Stimulated activated CD4-positive, alpha-beta T cell treated with anti-CD3 and anti-CD28 coated beads, Interleukin-1b, Interleukin-23, amount 100 ng/mL, for 24 hours (primary cell): Measurements from ENCODE around the gene SIAH2.

Experiments used
- DNase-seq, 4 experiments: peaks; one replicate each; pipeline ENCODE4 v3.0.0-alpha.2; 2020; ENCODE audit warnings: low read depth in 4 of 4, low spot score in 1 of 4

SIAH2 gene

DNA sequence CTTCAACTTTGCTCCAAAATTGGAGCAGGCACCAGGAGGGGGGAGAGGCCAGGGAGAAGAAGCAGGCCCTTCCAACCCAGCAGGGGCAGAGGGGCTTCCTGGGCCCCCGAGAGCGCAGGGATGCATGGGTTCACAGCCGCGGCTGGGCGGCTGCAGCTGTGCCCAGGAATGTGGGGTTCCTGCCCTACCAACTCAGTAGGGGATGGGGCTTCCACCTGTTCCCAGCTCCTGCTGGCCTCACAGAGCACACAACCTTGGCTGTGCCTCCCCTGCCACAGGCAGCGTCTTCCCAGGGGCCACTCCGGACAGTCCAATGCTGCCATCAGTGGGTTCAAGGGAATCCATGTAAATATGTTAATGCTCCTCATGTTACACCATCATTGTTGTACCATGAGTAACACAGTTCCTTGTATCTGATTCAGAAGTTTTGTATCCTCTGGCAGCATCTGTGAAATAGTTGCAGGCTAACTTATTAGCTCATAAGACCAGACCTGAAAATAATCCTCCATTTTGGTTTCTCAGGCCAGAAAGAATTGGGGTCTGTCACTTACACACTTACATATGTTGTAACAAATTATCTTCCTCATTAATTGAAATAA is 12.1 kb upstream of the SIAH2 start:
- no peak for DNase-seq

DNA sequence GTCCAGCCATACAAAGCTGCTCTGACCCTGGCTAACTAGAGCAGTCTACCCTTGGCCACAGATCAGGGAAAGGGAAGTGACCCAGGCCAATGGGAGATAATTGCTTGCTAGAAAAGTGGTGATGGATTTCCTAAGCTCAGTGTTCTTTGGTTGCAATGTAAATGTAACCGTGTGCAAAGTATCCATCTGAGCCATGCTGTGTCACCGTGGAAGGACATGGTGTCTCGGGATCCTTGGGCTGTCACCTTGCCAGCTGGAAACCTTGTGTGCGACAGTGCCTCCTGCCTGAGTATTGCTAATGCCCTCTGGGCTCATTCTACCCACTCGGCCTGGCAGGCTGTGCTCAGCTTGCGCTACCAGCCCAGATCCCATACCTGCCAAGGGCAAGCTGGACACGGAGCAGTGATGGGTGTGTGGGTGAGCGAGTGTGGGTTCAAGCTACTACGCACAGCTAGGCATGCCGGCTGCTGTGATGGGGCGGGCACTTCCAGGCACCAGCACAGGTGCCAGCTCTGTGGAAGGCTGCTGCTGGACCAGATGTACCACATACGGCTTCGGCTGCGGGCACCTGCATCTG is 10.7 kb upstream of the SIAH2 start:
- DNase-seq = no peak

DNA sequence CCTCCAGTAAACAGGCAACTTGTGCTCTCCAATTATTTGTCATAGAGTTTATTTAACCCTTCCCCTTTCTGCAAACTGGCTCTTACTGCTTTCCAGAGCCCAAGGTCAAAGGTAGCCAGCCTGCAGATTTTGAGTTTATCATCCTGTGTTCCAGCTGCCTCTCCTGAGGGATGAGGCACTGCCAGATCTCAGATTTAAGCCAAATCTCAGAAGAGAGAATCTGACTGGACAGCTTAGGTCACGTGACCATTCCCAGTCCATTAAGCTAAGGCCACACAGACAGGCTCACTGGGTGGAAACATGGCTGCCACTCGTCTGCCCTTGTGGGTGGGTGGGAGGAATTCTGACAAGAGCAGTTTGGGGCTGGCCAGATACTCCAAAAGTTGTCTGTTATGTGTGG is 8.6 kb upstream of the SIAH2 start:
- DNase-seq = no peak

DNA sequence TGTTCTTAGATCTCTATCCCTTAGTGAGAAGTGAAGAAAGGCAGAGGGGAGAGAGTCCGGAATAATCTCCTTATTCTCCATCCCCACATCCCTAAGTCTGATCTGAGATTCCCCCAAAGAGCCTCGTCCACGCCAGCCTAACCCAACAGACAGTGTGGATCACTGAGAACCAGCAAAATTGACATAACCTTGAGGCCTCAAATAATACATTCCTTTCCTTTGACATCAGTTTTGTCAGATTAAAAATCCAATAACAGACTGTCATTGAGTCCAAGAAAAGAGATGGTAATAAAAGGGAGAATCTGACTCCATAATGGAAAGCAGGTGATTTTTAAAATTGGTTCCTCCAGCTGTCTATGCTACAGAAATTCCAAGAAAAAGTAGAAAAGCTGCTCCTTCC is 7.7 kb upstream of the SIAH2 start:
- no peak for DNase-seq

DNA sequence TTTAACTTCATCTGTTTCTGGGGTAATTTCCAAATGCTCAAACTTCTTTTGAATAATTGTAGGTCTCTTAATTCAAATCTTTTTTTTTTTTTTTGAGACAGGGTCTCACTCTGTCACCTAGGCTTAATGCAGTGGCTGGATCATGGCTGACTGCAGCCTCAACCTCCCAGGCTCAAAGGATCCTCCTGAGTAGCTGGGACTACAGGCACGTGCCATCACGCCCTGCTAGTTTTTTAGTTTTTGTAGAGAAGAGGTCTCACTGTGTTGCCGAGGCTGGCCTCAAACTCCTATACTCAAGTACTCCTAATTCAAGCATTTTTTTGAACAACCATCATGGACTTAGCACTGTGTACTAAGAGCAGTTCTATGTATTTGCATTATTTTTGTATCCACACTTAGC is 3.8 kb upstream of the SIAH2 start:
- no peak for DNase-seq

DNA sequence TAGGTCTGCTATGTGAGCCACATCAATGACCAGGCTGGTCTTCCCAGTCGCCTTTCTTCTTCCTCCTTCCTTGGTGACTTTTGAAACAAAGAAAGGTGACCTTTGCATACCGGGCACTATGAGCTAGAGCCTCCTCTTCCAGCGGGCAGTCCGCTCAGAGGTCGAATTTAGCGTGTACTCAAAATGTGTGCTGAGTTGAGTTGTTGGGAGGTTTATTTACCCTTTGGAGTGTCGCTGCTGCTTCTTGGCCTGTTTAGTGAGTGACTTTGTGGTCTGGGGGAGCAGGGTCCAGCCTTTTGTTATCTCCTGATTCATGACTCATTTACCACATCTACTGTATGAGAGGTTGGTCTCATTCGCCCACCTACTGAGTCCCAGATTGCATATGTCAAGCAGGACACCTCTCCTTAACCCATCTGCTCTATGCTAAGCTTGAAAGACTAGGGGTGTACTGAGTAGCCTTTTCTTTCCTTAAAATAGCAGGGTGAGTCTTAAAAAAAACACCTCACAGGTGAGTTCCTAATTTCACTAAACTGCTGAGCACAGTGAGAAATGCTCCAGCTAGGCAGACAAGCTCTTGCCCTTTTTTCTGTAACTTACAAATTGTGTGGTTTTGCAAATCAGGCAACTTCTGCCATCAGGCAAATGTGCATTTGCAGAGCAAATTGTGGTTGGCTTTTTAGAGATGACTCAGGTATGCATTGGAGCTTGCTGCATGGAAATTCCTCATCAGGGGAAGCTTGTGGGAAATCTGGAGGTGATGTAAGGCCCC is 3.2 kb upstream of the SIAH2 start:
- no peak for DNase-seq

DNA sequence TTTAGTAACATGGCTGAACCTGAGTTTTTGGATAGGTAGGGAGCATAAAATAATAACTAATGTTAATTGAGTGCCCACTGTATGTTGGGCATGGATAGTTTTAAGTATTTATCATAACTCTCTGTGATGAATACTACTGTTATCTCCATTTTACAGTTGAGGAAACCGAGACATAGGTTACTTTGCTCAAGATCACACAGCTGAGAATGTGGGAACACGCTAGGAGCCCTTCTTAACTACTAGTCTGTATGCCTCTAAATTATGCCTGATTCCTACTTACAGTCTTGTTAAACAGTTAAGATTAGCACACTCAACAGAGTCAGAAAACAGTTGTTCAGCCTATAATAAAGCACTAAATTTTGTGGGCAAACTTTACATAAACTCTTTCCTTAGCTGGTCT is 2.0 kb upstream of the SIAH2 start:
- DNase-seq = no peak

DNA sequence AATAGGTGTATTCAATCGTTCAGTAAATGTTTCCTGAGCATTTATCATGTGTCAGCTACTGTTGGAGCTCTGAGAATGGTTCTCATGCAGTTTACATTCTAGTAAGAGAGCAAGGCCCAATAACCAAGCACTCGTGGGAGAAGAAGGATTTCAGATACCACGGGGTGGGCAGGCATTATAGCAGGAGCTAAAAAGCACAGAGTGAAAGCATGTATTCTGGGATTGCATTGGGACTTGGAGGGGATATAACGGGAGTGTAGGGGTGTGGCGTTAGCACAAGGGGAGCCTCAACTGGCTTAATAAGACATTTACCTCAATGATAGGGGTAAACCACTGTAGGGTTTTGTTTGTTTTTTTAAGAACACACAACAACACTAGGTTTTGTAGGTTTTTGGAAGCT is 1.6 kb upstream of the SIAH2 start:
- no peak for DNase-seq

DNA sequence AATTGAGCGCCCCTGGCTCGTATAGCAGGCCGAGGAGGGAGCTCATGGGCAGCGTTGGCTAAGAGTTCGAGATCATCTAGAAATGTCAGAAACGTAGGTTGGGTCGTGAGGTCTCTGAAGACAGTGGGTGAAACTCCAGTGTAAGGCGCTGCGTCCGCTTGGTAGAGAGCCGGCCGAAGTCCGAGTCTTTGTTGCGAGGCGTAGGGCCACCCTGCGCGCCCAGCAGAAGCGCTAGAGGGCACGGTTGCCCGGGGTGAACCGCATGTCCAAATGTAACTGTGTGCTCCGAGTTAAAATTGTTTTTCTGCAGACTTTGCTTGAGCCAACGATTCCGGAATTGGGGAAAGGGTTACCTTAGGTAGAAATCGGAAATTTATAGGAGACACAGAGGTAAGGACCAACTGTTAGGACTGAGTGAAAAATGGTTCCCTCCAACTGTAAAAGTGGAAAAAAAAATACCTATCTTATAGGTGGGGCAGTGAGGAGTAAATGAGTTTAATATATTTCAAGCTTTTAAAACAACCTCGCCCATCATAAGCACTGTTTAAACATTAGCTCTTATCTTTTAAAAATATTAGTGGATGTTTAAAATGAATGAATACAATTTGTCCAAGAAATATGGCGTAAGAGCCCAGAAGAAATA is 993 bp upstream of the SIAH2 start:
- no peak for DNase-seq

DNA sequence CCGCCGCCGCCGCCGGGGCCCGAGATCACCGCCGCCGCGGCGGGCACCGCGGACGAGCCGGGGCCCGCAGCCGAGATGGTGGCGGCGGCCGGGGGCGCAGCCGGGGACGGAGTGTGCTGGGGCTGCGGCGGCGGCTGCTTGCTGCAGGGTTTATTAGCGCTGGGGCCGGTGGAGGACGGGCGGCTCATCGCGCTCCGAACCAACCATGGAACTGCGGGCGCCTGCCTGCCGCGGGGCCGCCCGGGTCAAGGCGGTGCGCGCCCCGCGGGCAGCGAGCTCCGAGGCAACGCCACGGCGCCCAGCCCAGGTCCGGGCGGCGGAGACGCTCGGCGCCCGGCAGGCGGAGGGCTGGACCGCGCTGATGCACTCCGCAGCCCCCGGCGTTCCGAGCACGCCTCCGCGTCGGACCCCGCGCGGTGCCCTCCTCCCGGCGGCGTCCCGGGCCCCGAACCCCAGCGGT is 277 bp downstream of the SIAH2 start:
- DNase-seq = no peak

DNA sequence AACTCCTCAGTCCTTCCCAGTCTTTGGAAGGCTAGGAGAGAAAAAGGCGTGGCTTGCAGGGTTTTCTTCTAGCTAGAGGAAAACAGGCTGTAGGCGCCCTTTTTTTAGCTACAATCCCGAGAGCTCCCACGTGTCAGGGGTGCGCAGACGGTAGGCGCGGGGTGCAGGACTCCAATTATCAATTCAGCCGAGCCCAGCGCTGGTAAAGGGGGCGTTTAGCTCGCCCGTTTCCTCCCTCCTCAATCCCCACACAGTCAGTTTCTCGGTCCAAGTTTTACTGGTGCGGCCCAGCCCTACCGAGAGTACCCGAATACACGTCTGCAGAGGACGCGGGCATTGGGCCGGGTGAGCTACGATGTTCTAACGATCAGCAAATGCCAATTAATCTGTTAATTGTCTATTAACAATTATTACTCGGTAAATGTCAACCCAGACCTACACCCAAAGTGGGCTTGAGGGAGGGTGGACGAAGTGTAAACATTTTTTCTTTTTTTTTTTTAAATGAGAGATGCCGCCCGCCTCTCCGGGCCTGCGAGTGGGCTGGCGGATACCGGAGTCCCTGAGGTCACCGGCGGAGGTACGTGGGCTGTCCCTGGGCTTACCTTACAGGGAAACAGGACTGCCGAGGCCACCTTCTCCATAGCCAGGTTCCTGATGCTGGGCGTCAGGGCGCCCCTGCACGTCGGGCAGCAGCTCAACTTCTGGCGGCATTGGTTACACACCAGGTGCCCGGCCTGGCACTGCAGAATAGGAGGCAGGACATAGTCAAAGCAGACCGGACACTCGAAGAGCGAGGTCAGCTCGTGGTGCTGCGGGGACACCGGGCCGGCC is 923 bp downstream of the SIAH2 start:
- DNase-seq = no peak

DNA sequence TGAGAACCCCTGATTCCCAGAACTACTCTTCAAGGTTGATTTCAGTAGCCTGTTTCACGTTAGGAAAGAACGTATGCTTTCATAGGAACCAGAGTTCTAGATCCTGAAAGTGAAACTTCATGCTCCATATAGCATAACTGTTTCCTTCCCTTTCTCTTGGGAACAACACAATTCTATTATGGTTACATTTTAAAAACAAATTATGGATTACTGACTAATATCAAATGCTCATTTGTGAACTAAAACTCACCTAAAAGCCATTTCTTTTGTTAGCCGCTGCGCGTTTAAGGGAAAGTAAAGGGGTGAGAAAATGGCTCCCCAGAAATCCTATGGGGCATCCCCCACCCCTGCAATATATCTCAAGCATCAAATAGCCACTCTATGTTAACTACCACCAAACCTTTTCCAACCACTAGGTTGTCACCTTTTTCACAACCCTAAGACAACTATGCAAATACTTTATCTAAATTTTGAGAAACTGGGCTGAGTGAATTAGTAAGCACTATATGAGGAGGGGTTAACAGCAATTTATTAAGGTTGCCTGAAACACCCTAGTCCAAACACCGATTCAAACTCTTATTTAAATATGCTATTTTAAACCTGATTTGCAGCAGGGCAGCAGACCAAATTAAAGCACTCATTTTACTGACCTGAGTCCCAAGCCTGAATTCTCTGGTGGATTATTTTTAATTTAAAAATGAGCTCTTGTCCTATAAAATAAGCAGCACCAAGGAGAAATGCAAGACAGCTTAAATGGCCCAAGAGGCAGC is 2.4 kb downstream of the SIAH2 start:
- no peak for DNase-seq

DNA sequence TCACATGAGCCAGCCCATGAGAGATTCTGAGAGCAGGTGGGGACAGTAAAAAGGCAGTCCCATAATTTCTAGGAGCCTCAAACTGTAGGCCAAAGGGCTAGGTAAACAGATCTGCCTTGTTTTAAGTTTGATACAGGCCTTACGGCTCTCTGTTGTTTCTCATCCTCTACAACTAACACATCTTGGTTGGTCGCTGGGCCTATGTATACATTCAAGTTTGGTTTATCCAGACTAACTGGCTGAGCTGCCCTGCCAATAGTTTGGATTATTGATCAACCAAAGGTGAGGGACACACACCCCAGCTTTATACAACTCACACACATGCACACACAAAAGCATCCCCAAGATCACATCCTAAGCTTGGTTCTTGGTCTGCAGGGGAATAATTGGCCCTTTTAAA is 3.0 kb downstream of the SIAH2 start:
- DNase-seq = no peak

DNA sequence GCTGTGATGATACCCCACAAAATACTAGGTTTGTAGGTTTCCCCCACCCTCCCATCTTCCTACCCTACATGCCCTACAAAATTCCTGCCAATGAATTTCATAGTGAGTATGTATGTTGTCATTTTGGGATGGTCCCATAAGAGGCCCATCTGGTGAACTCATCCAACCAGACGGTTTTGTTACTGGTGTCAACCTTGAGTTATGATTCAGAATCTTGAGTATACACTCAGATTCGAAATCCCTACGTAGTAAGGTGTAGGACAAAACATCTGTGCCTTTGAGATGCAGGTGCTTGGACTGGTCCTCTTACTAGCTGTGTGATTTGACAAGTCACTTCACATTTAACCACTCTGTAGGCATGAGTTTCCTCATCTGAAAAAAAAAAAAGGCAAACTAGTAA is 3.6 kb downstream of the SIAH2 start:
- no peak for DNase-seq

DNA sequence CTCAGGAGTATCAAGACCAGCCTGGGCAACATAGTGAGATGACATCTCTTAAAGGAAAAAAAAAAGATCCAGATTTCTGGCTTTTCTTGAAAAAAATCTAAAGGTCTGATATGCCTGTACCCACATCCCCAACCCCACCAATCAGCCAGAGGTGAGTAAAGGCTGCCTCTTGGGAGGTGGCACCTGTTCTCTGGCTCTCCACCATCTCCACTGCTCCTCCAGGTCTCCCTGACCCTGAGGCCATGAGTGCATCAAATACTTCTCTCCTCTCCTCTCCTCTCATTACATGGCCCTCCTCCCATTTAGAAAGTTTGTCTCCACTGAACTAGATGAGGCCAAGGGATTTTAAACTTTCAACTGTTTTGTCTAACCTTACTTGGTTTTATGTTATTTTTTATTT is 5.2 kb downstream of the SIAH2 start:
- DNase-seq = no peak

DNA sequence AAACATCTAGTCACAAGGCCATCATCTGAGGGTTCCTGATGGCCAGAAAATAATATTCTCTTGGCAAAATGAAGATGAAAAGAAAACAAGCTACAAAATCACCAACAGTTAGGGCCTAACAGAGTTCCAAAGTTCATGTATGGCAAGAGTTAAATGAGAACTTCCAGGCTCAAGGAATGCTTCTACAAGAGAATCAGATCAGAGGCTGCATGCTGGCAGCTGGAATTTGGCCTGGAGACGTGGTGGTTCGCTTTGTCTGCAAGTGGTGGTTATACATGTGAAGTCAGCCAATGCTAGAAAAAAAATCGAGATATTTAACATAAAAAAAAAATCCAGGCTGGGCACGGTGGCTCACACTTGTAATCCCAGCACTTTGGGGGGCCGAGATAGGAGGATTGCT is 5.6 kb downstream of the SIAH2 start:
- DNase-seq = no peak

DNA sequence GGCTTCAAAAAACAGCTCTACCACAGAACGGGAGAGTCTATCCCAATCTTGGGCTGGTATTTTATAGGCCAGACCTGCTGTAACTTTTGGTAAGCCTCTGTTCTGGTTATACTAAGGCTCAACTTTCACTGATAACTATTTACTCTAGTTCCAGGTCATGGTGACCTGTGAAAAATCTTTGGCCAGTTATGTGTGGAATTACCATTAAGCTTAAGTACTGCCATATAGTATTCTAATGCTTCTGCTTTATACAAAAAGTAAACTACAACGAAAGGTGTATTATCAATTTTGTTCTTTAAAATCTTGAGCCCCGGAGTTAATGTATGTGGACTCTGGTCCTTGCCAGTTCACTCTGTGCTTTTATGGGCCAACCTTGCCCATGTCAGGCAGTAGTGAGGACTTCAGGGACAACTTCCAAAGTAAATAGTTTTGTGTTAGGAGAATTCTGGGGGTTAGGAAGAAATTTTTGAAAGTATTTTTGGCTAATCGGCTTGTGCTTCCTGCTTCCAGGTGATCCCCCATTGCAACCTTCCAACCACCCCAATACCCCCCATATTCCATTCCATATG is 6.4 kb downstream of the SIAH2 start:
- no peak for DNase-seq

DNA sequence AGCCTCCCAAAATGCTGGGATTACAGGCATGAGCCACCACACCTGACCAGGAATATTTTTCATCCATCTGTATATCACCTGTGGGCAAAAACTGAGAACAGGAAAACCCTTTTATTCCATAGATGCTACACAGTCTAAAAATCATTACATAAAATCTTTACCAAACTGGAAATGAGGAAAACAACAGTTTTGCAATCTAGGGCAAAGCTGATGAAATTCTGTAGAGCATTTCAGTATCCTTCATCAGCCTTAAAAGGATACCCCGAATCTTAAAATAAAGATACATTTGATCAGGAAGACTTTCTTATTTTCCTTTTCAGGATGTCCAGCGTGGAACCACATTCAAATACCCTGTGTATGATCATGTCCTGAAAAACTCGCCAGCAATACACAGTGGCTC is 7.1 kb downstream of the SIAH2 start:
- no peak for DNase-seq

DNA sequence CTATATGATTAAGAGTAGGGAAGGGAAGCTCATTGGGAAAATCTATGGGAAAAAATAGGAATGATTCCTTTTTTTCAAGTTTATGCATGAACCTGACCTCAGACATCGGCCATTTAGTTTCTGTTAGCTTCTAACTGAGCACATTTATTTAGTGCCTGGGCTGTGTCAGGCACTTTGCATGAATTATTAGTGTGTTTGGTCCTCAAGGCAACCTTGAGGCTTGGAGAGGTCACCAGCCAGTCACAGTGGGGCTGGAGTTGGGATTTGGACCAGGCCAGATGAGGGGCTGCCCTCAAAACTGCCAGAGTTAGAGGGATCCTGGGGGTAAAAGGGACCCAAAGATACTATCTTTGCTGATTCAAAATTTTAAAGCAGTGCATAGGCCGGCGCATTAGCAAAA is 8.1 kb downstream of the SIAH2 start:
- no peak for DNase-seq

DNA sequence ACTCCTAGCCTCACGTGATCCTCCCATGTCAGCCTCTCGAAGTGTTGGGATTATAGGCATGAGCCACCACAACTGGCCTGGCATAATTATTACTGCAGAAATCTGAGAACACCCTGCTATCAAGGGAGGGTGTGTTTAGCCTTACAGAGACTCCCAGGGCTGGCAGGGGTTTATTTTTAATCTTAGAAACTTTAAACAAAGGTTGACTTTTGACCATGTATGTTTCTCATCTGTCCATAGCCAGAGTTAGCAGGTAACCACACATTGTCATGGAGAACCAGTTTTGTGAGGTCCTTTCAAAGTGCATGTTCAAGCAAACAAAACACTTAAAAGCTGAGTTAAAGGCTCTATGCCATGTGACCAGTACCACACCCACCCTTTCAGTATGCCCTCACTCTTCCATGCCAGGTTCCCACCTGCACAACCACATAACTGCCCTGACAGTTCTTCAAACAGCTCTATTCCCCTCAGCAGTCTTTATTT is 11.1 kb downstream of the SIAH2 start:
- DNase-seq = no peak
